HEK293T (cell line): Measurements from ENCODE around the gene TPSB2.

Source experiments
- CTCF ChIA-PET: fragments of 350-600 bp; formaldehyde crosslinking; extraction: SDS; loops from one replicate; lab custom pipeline; 2021; ENCODE audit warnings: antibody characterized with exemption, inconsistent platforms; lab: Yijun Ruan, JAX
- POLR2A ChIA-PET: fragments of 350-600 bp; formaldehyde crosslinking; extraction: SDS; loops from one replicate; lab custom pipeline; 2020; ENCODE audit warnings: antibody characterized with exemption, inconsistent platforms; lab: Yijun Ruan, JAX
- DNase-seq: peaks from one replicate; pipeline ENCODE4 v3.0.0; 2012; ENCODE audit warnings: mixed read lengths; ENCODE audit errors: extremely low spot score
- ARNT ChIP-seq: fragments of 450-650 bp; IDR thresholded peaks from 2 replicates; pipeline ENCODE4 v1.6.1; 2017; ENCODE audit warnings: mild to moderate bottlenecking
- BHLHE40 ChIP-seq: fragments of 450-650 bp; IDR thresholded peaks from 2 replicates; pipeline ENCODE4 v1.6.1; 2016; ENCODE audit warnings: mild to moderate bottlenecking, moderate library complexity, borderline replicate concordance
- CTBP1 ChIP-seq: fragments of 450-650 bp; IDR thresholded peaks from 2 replicates; pipeline ENCODE4 v1.6.1; 2016; ENCODE audit warnings: borderline replicate concordance
- ELF4 ChIP-seq: fragments of 450-650 bp; IDR thresholded peaks from 2 replicates; pipeline ENCODE4 v1.6.1; 2017; ENCODE audit warnings: antibody characterized with exemption
- FOXA1 ChIP-seq: fragments of 450-650 bp; IDR thresholded peaks from 2 replicates; pipeline ENCODE4 v1.6.1; 2016; ENCODE audit warnings: mild to moderate bottlenecking
- FOXK2 ChIP-seq: fragments of 450-650 bp; IDR thresholded peaks from 2 replicates; pipeline ENCODE4 v1.6.1; 2016; ENCODE audit warnings: mild to moderate bottlenecking
- FOXM1 ChIP-seq: fragments of 450-650 bp; IDR thresholded peaks from 2 replicates; pipeline ENCODE4 v1.6.1; 2017; ENCODE audit warnings: mild to moderate bottlenecking, borderline replicate concordance
- HDGF ChIP-seq: fragments of 450-650 bp; IDR thresholded peaks from 2 replicates; pipeline ENCODE4 v1.6.1; 2017; ENCODE audit warnings: antibody characterized with exemption, borderline replicate concordance
- L3MBTL2 ChIP-seq: fragments of 450-650 bp; conservative IDR thresholded peaks from 2 replicates; pipeline ENCODE4 v1.6.1; 2016; ENCODE audit warnings: mild to moderate bottlenecking
- LEF1 ChIP-seq: fragments of 450-650 bp; IDR thresholded peaks from 2 replicates; pipeline ENCODE4 v1.6.1; 2017; ENCODE audit warnings: mild to moderate bottlenecking, borderline replicate concordance
- NFRKB ChIP-seq: fragments of 450-650 bp; IDR thresholded peaks from 2 replicates; pipeline ENCODE4 v1.6.1; 2016; ENCODE audit warnings: mild to moderate bottlenecking, moderate library complexity
- PKNOX1 ChIP-seq: fragments of 450-650 bp; IDR thresholded peaks from 2 replicates; pipeline ENCODE4 v1.6.1; 2016
- SP1 ChIP-seq: fragments of 450-650 bp; IDR thresholded peaks from 2 replicates; pipeline ENCODE4 v1.6.1; 2017
- SUZ12 ChIP-seq: fragments of 450-650 bp; IDR thresholded peaks from 2 replicates; pipeline ENCODE4 v1.6.1; 2016; ENCODE audit warnings: mild to moderate bottlenecking
- TARDBP ChIP-seq: fragments of 450-650 bp; IDR thresholded peaks from 2 replicates; pipeline ENCODE4 v1.6.1; 2016
- ZNF384 ChIP-seq: fragments of 450-650 bp; IDR thresholded peaks from 2 replicates; pipeline ENCODE4 v1.6.1; 2016

TPSB2 gene

GRCh38 chr16:1261131-1261892, 31.3 kb upstream of the TPSB2 start:
- no peak for DNase-seq
- ChIA-PET CTCF (no interaction called here), POLR2A (no interaction called here)
- TF ChIP-seq PKNOX1: no peak
- no peak for TF ChIP-seq ELF4
- TF ChIP-seq NFRKB: no peak
- TF ChIP-seq FOXA1: no peak
- TF ChIP-seq HDGF: no peak
- no peak for TF ChIP-seq FOXM1
- no peak for TF ChIP-seq LEF1
- no peak for TF ChIP-seq L3MBTL2
- no peak for TF ChIP-seq TARDBP
- no peak for TF ChIP-seq SUZ12
- TF ChIP-seq SP1: no peak
- no peak for TF ChIP-seq BHLHE40
- no peak for TF ChIP-seq CTBP1

GRCh38 chr16:1260101-1260680, 30.2 kb upstream of the TPSB2 start:
- TF ChIP-seq FOXK2: no peak
- no peak for TF ChIP-seq FOXM1
- TF ChIP-seq SP1: no peak
- no peak for TF ChIP-seq NFRKB
- no peak for TF ChIP-seq SUZ12
- TF ChIP-seq CTBP1: no peak
- TF ChIP-seq HDGF: no peak
- TF ChIP-seq FOXA1: no peak
- no peak for TF ChIP-seq BHLHE40
- TF ChIP-seq ELF4: no peak
- TF ChIP-seq ZNF384: no peak
- no peak for TF ChIP-seq TARDBP
- no peak for TF ChIP-seq LEF1
- no peak for TF ChIP-seq L3MBTL2
- TF ChIP-seq PKNOX1: no peak
- TF ChIP-seq ARNT: no peak
- ChIA-PET CTCF (no interaction called here), POLR2A (no interaction called here)
- no peak for DNase-seq

DNA sequence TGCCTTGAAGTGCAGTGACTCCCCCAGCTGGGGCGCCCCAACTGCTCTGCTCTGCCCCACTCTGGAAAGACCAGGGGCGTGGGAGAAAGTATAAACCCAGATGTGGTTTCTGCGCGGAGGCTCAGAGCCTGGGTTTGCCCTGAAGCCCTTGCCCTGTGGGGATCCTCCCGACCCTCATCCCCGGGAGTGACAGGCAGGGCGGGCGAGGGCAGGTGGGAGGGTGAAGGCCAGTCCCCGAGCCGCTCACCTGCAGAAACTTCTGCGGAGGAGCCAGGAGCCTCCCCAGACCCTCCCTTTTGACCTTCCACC, 29.7 kb upstream of the TPSB2 start:
- TF ChIP-seq NFRKB: no peak
- TF ChIP-seq ARNT: no peak
- no peak for TF ChIP-seq FOXK2
- no peak for TF ChIP-seq PKNOX1
- no peak for TF ChIP-seq BHLHE40
- no peak for TF ChIP-seq SUZ12
- no peak for TF ChIP-seq HDGF
- no peak for TF ChIP-seq CTBP1
- no peak for TF ChIP-seq FOXM1
- TF ChIP-seq ELF4: no peak
- no peak for TF ChIP-seq FOXA1
- TF ChIP-seq SP1: no peak
- TF ChIP-seq LEF1: no peak
- TF ChIP-seq ZNF384: no peak
- TF ChIP-seq L3MBTL2: no peak
- TF ChIP-seq TARDBP: no peak
- ChIA-PET CTCF (no interaction called here), POLR2A (no interaction called here)
- DNase-seq: no peak

DNA sequence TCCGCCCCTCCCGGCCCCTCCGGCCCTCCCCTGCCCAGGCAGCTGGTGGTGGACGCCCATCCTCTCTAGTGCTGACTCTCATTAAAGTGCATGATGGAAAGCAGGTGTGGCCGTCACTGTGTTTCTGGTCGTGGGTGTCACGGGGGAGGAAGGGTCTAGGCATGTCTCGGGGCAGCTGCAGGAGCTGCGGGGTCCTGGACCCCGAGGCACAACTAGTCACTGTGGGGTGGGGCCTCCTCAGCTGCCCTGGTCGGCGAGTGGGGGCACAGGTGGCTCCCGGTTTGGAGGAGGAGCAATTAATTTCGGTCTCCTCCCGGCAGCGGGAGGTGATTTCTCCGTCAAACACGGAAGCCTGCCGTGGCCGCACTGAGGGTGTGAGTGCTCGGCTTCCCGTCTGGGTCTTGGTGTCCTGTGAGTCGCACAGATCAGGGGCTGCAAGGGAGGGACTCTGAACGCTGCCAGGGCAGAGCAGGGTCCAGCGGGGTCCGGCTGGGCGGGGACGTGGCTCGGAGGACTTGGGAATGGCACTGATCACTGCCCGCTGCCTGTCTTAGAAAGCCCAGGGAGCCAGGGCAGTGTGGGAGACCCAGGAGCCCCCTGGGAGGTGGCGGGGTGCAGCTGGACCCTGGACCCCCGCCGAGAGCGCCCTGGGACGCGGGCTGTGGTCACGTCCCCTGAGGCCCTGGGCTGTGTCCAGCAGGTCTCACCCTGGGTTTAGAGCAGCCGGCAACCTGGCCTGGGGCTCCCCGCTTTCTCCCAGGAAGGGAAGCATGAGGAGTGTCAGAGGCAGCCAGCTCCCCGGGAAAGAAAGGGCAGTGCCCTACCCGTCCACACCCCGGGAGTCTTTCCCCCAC, 29.1 kb upstream of the TPSB2 start:
- no peak for DNase-seq
- TF ChIP-seq PKNOX1: no peak
- no peak for TF ChIP-seq ZNF384
- TF ChIP-seq BHLHE40: no peak
- TF ChIP-seq FOXM1: no peak
- TF ChIP-seq SUZ12: no peak
- TF ChIP-seq HDGF: no peak
- TF ChIP-seq FOXK2: no peak
- no peak for TF ChIP-seq ELF4
- TF ChIP-seq TARDBP: no peak
- no peak for TF ChIP-seq NFRKB
- TF ChIP-seq ARNT: no peak
- no peak for TF ChIP-seq CTBP1
- TF ChIP-seq FOXA1: no peak
- no peak for TF ChIP-seq LEF1
- ChIA-PET POLR2A (no interaction called here), CTCF (no interaction called here)

GRCh38 chr16:1258225-1258600, 28.2 kb upstream of the TPSB2 start:
- TF ChIP-seq TARDBP: no peak
- no peak for TF ChIP-seq NFRKB
- no peak for TF ChIP-seq ARNT
- TF ChIP-seq HDGF: no peak
- TF ChIP-seq ELF4: no peak
- TF ChIP-seq FOXM1: no peak
- TF ChIP-seq PKNOX1: no peak
- TF ChIP-seq ZNF384: no peak
- no peak for TF ChIP-seq FOXA1
- no peak for TF ChIP-seq L3MBTL2
- TF ChIP-seq FOXK2: no peak
- no peak for TF ChIP-seq SUZ12
- TF ChIP-seq CTBP1: no peak
- TF ChIP-seq SP1: no peak
- no peak for TF ChIP-seq LEF1
- no peak for TF ChIP-seq BHLHE40
- POLR2A ChIA-PET: no interaction called here
- CTCF ChIA-PET: no interaction called here
- DNase-seq: no peak
